GM23338 (cell line): Measurements from ENCODE around the gene STX17. TPM values are rescaled to one million over a fixed set of nuclear protein-coding genes. Genes with fewer than 3 reads are reported as not detected.

ENCODE experiments used
- ATAC-seq: fragments of 200-7000 bp; cut with Tn5 transposase; 3 replicates; pipeline ENCODE4 v1.9.1; 2020
- DNase-seq: peaks from one replicate; pipeline ENCODE4 v3.0.0-alpha.2; 2015; ENCODE audit warnings: low spot score
- H2AFZ ChIP-seq: fragments of 200-600 bp; sonication (generic); 2 replicates; pipeline ENCODE4 v1.8.0; 2016; ENCODE audit warnings: antibody characterized with exemption, mild to moderate bottlenecking, moderate library complexity
- H3F3A ChIP-seq: fragments of 200-600 bp; sonication (generic); replicated peaks from 2 replicates; pipeline ENCODE4 v1.8.0; 2017; ENCODE audit warnings: antibody characterized with exemption, mixed run types, low read depth
- H3K27ac ChIP-seq: fragments of 200-600 bp; sonication (generic); 2 replicates; pipeline ENCODE4 v1.6.1; 2016; ENCODE audit warnings: low read depth
- H3K27me3 ChIP-seq: fragments of 200-600 bp; sonication (generic); 2 replicates; pipeline ENCODE4 v1.8.0; 2016; ENCODE audit warnings: mild to moderate bottlenecking, mixed run types, moderate library complexity; ENCODE audit not compliant: insufficient read depth
- H3K36me3 ChIP-seq: fragments of 200-600 bp; sonication (generic); 2 replicates; pipeline ENCODE4 v1.8.0; 2016; ENCODE audit warnings: mild to moderate bottlenecking; ENCODE audit not compliant: insufficient read depth
- H3K4me1 ChIP-seq: fragments of 200-600 bp; sonication (generic); 2 replicates; pipeline ENCODE4 v1.8.0; 2016; ENCODE audit warnings: mild to moderate bottlenecking, moderate library complexity; ENCODE audit not compliant: insufficient read depth
- H3K4me2 ChIP-seq: fragments of 200-600 bp; sonication (generic); 2 replicates; pipeline ENCODE4 v1.7.1; 2017; ENCODE audit warnings: mixed run types
- H3K4me3 ChIP-seq: fragments of 200-600 bp; sonication (generic); 2 replicates; pipeline ENCODE4 v1.6.1; 2016; ENCODE audit warnings: mixed run types
- H3K79me2 ChIP-seq: fragments of 200-600 bp; sonication (generic); replicated peaks from 2 replicates; pipeline ENCODE4 v1.8.0; 2017; ENCODE audit warnings: mild to moderate bottlenecking; ENCODE audit not compliant: insufficient read depth
- H3K9me2 ChIP-seq: fragments of 200-600 bp; sonication (generic); 2 replicates; pipeline ENCODE4 v1.8.0; 2017; ENCODE audit not compliant: insufficient read depth
- H4K20me1 ChIP-seq: fragments of 200-600 bp; sonication (generic); replicated peaks from 2 replicates; pipeline ENCODE4 v1.8.0; 2017; ENCODE audit warnings: mild to moderate bottlenecking; ENCODE audit not compliant: insufficient read depth
- H3K27ac Mint-ChIP-seq: 2 replicates; pipeline ENCODE4 v1.8.0; 2020; ENCODE audit warnings: inconsistent platforms, mild to moderate bottlenecking, moderate library complexity, mixed read lengths
- H3K27me3 Mint-ChIP-seq: 3 replicates; pipeline ENCODE4 v1.8.0; 2022; ENCODE audit warnings: low read depth, mild to moderate bottlenecking, moderate library complexity, mixed read lengths, inconsistent platforms; ENCODE audit not compliant: insufficient read depth, poor library complexity
- H3K36me3 Mint-ChIP-seq: 3 replicates; pipeline ENCODE4 v1.8.0; 2021; ENCODE audit warnings: low read depth, mild to moderate bottlenecking, inconsistent platforms, moderate library complexity, mixed read lengths
- H3K4me1 Mint-ChIP-seq: 3 replicates; pipeline ENCODE4 v1.8.0; 2020; ENCODE audit warnings: mild to moderate bottlenecking, inconsistent platforms, mixed read lengths
- H3K4me3 Mint-ChIP-seq: 3 replicates; pipeline ENCODE4 v1.8.0; 2021; ENCODE audit warnings: moderate library complexity, mild to moderate bottlenecking, inconsistent platforms, mixed read lengths
- H3K9me3 Mint-ChIP-seq: 3 replicates; pipeline ENCODE4 v1.8.0; 2020; ENCODE audit warnings: moderate library complexity, mild to moderate bottlenecking, inconsistent platforms, mixed read lengths
- CREB1 ChIP-seq: fragments of 250-450 bp; sonication (Bioruptor Pico); IDR thresholded peaks from 2 replicates; pipeline ENCODE4 v1.5.0; 2020; ENCODE audit warnings: low read depth, mild to moderate bottlenecking, moderate library complexity
- EZH2 ChIP-seq: fragments of 200-600 bp; sonication (generic); IDR thresholded peaks from one replicate; pipeline ENCODE4 v1.8.0; 2017; ENCODE audit warnings: antibody characterized with exemption, mild to moderate bottlenecking, low read depth; ENCODE audit not compliant: unreplicated experiment
- EZH2phosphoT487 ChIP-seq: fragments of 200-600 bp; sonication (generic); IDR thresholded peaks from one replicate; pipeline ENCODE4 v1.8.1; 2018; ENCODE audit warnings: antibody characterized with exemption; ENCODE audit not compliant: unreplicated experiment
- JUNB ChIP-seq: IDR thresholded peaks from one replicate; pipeline ENCODE4 v1.6.1; 2016; ENCODE audit warnings: antibody characterized with exemption; ENCODE audit not compliant: unreplicated experiment
- NANOG ChIP-seq: IDR thresholded peaks from 2 replicates; pipeline ENCODE4 v1.6.1; 2016; ENCODE audit warnings: antibody characterized with exemption, borderline replicate concordance
- POLR2AphosphoS5 ChIP-seq: IDR thresholded peaks from 2 replicates; pipeline ENCODE4 v1.6.1; 2016; ENCODE audit warnings: antibody characterized with exemption, low read depth
- STAT1 ChIP-seq: IDR thresholded peaks from one replicate; pipeline ENCODE4 v1.6.1; 2016; ENCODE audit warnings: antibody characterized with exemption; ENCODE audit not compliant: unreplicated experiment
- ZNF114 ChIP-seq: fragments of 250-450 bp; sonication (Bioruptor Pico); IDR thresholded peaks from 2 replicates; pipeline ENCODE4 v1.5.0; 2020; ENCODE audit warnings: mild to moderate bottlenecking, moderate library complexity
- ZNF331 ChIP-seq: fragments of 250-450 bp; sonication (Bioruptor Pico); IDR thresholded peaks from 2 replicates; pipeline ENCODE4 v1.5.0; 2020; ENCODE audit warnings: low read depth, mild to moderate bottlenecking, moderate library complexity
- polyA plus RNA-seq: library from polyadenylated mRNA; unstranded; fragments of >200 nt; fragmentation: Nextera tagmentation; extraction: Ambion mirVana; gene quantifications from 2 replicates; pipeline ENCODE4 v1.2.1, GENCODE V29; 2016
- total RNA-seq: library from RNA; depleted of rRNA; stranded (reverse); fragments of >200 nt; shearing (Covaris generic); gene quantifications from 2 replicates; pipeline ENCODE4 v1.2.3, GENCODE V29; 2014
- TF ChIP-seq, protein P1 (sequence below), 2 experiments: fragments of 200-600 bp in 1 of 2; sonication (generic) in 1 of 2; conservative IDR thresholded peaks; 2 replicates each; pipeline versions ENCODE4 v1.5.1 to v1.6.1; 2016 to 2017; ENCODE audit warnings: antibody characterized with exemption in 2 of 2, low read depth in 2 of 2, mild to moderate bottlenecking in 2 of 2, moderate library complexity in 1 of 2
- TF ChIP-seq, protein P2 (sequence below): IDR thresholded peaks from one replicate; pipeline ENCODE4 v1.6.1; 2018; ENCODE audit warnings: antibody characterized with exemption; ENCODE audit not compliant: unreplicated experiment
- TF ChIP-seq, protein P3 (sequence below): IDR thresholded peaks from 2 replicates; pipeline ENCODE4 v1.6.1; 2016; ENCODE audit warnings: antibody characterized with exemption
- TF ChIP-seq, protein P4 (sequence below): fragments of 250-450 bp; sonication (Bioruptor Pico); IDR thresholded peaks from 2 replicates; pipeline ENCODE4 v1.5.0; 2020; ENCODE audit warnings: mild to moderate bottlenecking, moderate library complexity

STX17 gene
- total and polyA plus RNA-seq, 2 experiments from 2014 or later: 12.9 to 24.2 TPM

DNA sequence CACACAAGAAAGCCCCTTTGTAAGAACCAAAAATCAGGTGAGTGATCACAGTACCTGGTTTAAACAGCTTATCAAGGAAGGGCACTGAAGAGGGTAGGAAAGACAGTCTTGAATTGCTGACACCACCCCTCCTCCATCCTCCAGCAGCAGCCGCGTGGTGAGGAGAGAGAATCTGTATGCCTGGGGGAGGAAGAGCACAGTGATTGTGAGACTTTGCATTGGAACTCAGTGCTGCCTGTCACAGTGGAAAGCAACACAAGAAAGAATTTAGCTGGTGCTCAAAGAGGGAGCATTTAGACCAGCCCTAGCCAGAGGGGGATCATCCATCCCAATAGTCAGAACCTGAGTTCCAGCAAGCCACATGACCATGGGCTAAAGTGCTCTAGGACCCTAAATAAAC is 11.6 kb upstream of the STX17 start:
- Mint-ChIP-seq H3K27ac (no peak overlapping the region), H3K27me3 (peaks cover 4% of the 10 kb centered on the region), H3K4me1 (peaks cover 15% of the 10 kb centered on the region), H3K36me3 (no peaks in the 10 kb centered on the region), H3K9me3 (no peaks in the 10 kb centered on the region), H3K4me3 (no peak overlapping the region)
- no peaks in the 10 kb centered on the region for H3K36me3 ChIP-seq
- no peak overlapping the region for H3K4me3 ChIP-seq
- H3K4me1 ChIP-seq: peaks cover 8% of the 10 kb centered on the region
- H4K20me1 ChIP-seq: no peaks in the 10 kb centered on the region
- H3K79me2 ChIP-seq: no peaks in the 10 kb centered on the region
- H3K27ac ChIP-seq: no peak overlapping the region
- DNase-seq: peak; percentile 13
- H2AFZ ChIP-seq: peak overlapping the region; percentile 70
- H3F3A ChIP-seq: no peaks in the 10 kb centered on the region
- ATAC-seq: peak; percentile 52
- no peaks in the 10 kb centered on the region for H3K27me3 ChIP-seq
- H3K4me2 ChIP-seq: no peak overlapping the region
- TF ChIP-seq ZNF114 (CRISPR knock-in tag) (no peak), EZH2 (no peak), ZNF331 (CRISPR knock-in tag) (no peak), STAT1 (no peak), JUNB (no peak), NANOG (no peak), POLR2AphosphoS5 (no peak), CREB1 (CRISPR knock-in tag) (no peak), EZH2phosphoT487 (no peak)
- TF ChIP-seq, protein P1, sequence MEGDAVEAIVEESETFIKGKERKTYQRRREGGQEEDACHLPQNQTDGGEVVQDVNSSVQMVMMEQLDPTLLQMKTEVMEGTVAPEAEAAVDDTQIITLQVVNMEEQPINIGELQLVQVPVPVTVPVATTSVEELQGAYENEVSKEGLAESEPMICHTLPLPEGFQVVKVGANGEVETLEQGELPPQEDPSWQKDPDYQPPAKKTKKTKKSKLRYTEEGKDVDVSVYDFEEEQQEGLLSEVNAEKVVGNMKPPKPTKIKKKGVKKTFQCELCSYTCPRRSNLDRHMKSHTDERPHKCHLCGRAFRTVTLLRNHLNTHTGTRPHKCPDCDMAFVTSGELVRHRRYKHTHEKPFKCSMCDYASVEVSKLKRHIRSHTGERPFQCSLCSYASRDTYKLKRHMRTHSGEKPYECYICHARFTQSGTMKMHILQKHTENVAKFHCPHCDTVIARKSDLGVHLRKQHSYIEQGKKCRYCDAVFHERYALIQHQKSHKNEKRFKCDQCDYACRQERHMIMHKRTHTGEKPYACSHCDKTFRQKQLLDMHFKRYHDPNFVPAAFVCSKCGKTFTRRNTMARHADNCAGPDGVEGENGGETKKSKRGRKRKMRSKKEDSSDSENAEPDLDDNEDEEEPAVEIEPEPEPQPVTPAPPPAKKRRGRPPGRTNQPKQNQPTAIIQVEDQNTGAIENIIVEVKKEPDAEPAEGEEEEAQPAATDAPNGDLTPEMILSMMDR (conservative IDR thresholded peaks at IDR 0.05; ENCODE audit: low read depth in 2 of 2): no peak
- TF ChIP-seq, protein P2, sequence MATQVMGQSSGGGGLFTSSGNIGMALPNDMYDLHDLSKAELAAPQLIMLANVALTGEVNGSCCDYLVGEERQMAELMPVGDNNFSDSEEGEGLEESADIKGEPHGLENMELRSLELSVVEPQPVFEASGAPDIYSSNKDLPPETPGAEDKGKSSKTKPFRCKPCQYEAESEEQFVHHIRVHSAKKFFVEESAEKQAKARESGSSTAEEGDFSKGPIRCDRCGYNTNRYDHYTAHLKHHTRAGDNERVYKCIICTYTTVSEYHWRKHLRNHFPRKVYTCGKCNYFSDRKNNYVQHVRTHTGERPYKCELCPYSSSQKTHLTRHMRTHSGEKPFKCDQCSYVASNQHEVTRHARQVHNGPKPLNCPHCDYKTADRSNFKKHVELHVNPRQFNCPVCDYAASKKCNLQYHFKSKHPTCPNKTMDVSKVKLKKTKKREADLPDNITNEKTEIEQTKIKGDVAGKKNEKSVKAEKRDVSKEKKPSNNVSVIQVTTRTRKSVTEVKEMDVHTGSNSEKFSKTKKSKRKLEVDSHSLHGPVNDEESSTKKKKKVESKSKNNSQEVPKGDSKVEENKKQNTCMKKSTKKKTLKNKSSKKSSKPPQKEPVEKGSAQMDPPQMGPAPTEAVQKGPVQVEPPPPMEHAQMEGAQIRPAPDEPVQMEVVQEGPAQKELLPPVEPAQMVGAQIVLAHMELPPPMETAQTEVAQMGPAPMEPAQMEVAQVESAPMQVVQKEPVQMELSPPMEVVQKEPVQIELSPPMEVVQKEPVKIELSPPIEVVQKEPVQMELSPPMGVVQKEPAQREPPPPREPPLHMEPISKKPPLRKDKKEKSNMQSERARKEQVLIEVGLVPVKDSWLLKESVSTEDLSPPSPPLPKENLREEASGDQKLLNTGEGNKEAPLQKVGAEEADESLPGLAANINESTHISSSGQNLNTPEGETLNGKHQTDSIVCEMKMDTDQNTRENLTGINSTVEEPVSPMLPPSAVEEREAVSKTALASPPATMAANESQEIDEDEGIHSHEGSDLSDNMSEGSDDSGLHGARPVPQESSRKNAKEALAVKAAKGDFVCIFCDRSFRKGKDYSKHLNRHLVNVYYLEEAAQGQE: no peak
- TF ChIP-seq, protein P3, sequence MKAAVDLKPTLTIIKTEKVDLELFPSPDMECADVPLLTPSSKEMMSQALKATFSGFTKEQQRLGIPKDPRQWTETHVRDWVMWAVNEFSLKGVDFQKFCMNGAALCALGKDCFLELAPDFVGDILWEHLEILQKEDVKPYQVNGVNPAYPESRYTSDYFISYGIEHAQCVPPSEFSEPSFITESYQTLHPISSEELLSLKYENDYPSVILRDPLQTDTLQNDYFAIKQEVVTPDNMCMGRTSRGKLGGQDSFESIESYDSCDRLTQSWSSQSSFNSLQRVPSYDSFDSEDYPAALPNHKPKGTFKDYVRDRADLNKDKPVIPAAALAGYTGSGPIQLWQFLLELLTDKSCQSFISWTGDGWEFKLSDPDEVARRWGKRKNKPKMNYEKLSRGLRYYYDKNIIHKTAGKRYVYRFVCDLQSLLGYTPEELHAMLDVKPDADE: no peak
- TF ChIP-seq, protein P4, sequence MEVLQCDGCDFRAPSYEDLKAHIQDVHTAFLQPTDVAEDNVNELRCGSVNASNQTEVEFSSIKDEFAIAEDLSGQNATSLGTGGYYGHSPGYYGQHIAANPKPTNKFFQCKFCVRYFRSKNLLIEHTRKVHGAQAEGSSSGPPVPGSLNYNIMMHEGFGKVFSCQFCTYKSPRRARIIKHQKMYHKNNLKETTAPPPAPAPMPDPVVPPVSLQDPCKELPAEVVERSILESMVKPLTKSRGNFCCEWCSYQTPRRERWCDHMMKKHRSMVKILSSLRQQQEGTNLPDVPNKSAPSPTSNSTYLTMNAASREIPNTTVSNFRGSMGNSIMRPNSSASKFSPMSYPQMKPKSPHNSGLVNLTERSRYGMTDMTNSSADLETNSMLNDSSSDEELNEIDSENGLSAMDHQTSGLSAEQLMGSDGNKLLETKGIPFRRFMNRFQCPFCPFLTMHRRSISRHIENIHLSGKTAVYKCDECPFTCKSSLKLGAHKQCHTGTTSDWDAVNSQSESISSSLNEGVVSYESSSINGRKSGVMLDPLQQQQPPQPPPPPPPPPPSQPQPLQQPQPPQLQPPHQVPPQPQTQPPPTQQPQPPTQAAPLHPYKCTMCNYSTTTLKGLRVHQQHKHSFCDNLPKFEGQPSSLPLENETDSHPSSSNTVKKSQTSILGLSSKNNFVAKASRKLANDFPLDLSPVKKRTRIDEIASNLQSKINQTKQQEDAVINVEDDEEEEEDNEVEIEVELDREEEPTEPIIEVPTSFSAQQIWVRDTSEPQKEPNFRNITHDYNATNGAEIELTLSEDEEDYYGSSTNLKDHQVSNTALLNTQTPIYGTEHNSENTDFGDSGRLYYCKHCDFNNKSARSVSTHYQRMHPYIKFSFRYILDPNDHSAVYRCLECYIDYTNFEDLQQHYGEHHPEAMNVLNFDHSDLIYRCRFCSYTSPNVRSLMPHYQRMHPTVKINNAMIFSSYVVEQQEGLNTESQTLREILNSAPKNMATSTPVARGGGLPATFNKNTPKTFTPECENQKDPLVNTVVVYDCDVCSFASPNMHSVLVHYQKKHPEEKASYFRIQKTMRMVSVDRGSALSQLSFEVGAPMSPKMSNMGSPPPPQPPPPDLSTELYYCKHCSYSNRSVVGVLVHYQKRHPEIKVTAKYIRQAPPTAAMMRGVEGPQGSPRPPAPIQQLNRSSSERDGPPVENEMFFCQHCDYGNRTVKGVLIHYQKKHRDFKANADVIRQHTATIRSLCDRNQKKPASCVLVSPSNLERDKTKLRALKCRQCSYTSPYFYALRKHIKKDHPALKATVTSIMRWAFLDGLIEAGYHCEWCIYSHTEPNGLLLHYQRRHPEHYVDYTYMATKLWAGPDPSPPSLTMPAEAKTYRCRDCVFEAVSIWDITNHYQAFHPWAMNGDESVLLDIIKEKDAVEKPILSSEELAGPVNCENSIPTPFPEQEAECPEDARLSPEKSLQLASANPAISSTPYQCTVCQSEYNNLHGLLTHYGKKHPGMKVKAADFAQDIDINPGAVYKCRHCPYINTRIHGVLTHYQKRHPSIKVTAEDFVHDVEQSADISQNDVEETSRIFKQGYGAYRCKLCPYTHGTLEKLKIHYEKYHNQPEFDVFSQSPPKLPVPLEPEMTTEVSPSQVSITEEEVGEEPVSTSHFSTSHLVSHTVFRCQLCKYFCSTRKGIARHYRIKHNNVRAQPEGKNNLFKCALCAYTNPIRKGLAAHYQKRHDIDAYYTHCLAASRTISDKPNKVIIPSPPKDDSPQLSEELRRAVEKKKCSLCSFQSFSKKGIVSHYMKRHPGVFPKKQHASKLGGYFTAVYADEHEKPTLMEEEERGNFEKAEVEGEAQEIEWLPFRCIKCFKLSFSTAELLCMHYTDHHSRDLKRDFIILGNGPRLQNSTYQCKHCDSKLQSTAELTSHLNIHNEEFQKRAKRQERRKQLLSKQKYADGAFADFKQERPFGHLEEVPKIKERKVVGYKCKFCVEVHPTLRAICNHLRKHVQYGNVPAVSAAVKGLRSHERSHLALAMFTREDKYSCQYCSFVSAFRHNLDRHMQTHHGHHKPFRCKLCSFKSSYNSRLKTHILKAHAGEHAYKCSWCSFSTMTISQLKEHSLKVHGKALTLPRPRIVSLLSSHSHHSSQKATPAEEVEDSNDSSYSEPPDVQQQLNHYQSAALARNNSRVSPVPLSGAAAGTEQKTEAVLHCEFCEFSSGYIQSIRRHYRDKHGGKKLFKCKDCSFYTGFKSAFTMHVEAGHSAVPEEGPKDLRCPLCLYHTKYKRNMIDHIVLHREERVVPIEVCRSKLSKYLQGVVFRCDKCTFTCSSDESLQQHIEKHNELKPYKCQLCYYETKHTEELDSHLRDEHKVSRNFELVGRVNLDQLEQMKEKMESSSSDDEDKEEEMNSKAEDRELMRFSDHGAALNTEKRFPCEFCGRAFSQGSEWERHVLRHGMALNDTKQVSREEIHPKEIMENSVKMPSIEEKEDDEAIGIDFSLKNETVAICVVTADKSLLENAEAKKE (CRISPR knock-in tag): no peak
- H3K9me2 ChIP-seq: no peaks in the 10 kb centered on the region
